Subcutaneous adipose tissue (tissue), 4 donors: ENCODE results near the gene NLRP9. TPM values are rescaled to one million over a fixed set of nuclear protein-coding genes. Genes with fewer than 3 reads are reported as not detected.

Experiments
- CTCF ChIP-seq: fragments of 450-650 bp; IDR thresholded peaks from one replicate; pipeline ENCODE4 v1.5.1; 2016; ENCODE audit warnings: low read depth, mild to moderate bottlenecking, control low read depth, antibody characterized with exemption, moderate library complexity
- total RNA-seq, 4 donors: library from RNA; depleted of rRNA; stranded (reverse); fragments of >200 nt; gene quantifications; one replicate each; pipeline ENCODE4 v1.1.0, GENCODE V29; 2016

Gene NLRP9
- total RNA-seq, 4 donors from 2014 or later, result not detected

DNA sequence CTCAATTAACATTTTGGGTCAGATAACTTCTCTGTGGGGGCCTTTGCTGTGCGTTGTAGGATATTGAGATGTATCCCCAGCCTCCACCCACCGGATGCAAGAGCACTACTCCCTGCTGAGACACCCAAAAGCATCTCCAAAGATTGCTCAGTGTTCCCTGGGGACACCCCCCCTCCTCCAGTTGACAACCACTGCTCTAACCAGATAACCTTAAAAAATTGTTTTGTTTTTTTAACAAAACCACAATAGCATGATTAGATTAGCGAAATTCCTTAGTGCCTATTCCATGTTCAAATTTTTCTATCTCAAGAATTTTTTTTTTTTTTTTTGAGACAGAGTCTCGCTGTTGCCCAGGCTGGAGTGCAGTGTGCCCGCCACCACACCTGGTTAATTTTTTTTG, 65.8 kb downstream of the NLRP9 start:
- no peak for TF ChIP-seq CTCF

GRCh38 chr19:55671054-55671378, 67.2 kb downstream of the NLRP9 start:
- TF ChIP-seq CTCF, result no peak

DNA sequence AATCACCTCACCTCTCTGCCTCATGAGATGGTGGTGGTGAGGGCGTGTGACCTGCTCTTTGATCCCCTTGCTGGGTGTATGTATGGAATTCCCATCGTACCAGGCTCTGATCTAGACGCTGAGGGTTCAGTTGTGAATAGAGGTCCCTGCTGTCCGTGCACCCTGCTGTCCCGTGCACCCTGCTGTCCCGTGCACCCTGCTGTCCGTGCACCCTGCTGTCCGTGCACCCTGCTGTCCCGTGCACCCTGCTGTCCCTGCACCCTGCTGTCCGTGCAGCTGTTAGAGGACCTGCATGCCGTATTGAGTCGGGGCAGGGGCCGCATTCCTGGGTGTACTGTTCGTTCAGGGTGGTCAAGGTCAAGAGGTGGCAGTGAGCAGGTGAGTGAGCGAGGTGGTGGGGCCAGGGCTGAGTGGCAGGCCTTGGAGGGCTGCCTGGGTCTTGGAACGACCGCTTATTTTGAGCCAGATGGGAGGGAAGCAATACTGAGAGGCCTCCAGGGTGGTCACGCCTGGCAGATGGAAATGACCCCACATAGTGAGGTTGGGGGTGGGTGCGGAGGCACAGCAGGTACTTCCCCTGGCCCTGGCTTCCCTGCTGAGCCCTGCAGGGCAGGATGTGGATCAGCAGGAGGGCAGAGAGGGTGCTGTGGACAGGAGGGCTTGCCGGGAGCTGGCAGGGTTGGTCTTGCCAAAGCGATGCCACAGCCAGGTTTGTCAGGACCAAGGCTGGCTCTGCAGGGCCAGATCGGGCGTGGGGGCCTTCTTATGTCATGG, 67.7 kb downstream of the NLRP9 start:
- TF ChIP-seq CTCF, result no peak

DNA sequence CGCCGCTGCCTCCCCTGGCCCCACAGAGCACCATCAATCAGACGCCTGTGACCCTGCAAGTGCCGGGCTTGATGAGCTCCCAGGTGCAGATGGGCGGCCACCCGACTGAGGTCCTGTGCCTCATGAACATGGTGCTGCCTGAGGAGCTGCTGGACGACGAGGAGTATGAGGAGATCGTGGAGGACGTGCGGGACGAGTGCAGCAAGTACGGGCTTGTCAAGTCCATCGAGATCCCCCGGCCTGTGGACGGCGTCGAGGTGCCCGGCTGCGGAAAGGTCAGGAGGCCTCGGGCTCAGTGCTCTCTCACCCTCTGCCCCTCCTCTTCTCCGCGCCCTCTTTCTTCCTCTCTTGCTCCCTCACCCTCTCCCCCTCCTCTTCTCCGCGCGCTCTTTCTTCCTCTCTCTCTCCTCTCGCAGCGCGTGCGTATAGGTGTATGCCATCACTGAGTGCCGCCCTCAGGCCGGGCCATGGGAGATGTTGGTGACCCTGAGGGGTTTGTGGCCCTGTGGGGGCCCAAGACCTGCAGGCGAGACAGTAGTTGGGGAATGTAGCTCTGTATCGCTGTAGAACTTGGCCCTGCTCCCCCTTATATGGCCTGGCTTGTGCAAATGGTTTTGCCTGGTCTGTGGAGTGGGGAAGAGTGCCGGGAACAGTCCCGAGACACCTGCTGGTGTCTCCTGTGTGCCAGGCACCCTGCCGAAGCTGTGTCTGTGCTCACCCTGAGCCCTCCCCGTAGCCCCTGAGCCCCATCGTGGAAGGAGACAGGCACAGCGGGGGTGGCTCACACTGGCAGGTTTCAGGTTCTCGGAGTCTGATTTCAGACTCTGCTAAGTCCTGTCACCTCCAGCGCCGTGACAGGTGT, 68.6 kb downstream of the NLRP9 start:
- TF ChIP-seq CTCF, result no peak

DNA sequence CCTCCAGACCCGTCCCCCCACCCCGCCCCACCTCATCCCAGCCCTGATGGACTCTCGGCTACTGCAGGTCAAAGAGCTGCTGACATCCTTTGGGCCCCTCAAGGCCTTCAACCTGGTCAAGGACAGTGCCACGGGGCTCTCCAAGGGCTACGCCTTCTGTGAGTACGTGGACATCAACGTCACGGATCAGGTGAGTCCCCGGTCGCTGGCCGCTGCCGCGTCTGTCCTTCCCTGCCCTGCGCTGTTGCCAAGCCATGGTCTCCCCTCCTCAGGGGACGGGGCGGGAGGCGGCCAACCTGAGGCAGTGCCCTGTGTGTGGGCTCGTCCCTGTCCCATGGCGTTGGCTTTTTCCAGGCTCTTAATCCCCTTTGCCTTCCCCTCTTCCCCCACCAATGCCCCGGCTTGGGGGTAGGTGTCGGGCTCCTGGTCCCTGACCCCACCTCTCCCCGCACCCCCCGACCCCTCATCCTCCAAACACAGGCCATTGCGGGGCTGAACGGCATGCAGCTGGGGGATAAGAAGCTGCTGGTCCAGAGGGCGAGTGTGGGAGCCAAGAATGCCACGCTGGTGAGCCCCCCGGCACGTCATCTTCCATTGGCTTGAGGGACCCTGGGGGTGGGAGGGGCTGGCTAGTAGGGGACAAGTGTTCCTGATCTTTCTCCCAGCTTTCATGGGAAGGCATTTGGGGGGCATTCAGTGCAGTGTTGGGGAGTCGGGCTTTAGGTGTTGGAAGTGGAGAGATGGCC, 69.4 kb downstream of the NLRP9 start:
- no peak for TF ChIP-seq CTCF

DNA sequence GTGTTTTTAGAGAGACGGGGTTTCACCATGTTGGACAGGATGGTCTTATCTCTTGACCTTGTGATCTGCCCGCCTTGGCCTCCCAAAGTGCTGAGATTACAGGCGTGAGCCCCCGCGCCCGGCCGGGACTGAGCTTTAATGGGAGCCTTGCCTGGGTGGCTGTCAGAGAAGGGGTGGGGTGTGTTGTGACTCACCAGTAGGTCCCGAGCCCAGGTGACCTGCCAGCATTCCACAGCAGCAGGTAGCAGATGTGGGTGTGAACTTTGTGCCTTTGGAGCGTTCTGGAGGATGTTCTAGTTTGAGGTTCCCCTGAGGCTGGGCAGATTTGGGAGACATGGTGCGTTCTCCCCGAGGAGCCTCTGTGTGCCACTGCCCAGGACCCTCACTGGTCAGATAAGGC, 70.2 kb downstream of the NLRP9 start:
- no peak for TF ChIP-seq CTCF

DNA sequence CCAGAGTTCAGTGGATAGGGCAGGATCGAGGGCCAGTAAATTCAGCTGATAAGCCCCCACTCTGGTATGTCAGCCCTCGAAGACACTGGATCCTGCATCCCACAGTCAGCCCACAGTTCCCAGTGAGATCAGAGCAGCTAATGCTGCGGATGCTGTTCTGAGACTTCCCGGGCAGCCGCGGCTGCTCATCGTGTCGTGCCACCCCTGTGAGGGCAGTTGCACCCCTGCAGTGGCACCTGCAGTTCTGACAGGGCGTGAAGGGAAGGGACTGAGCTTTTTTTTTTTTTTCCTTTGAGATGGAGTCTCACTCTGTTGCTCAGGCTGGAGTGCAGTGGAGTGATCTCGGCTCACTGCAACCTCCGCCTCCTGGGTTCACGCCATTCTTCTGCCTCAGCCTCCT, 70.7 kb downstream of the NLRP9 start:
- TF ChIP-seq CTCF, result no peak
